HL-60/S4 treated with retinoic acid at 250 ng/mL for 4 days and 3 days (cell line): Measurements from ENCODE around the gene CAMSAP1.

Experiments
- in situ Hi-C: fragments of 300-500 bp; cut with MboI; formaldehyde crosslinking; loops from 2 replicates; pipeline ENCODE4 v1.7.0; 2022; ENCODE audit warnings: low sequenced_read_pairs

CAMSAP1 gene

DNA sequence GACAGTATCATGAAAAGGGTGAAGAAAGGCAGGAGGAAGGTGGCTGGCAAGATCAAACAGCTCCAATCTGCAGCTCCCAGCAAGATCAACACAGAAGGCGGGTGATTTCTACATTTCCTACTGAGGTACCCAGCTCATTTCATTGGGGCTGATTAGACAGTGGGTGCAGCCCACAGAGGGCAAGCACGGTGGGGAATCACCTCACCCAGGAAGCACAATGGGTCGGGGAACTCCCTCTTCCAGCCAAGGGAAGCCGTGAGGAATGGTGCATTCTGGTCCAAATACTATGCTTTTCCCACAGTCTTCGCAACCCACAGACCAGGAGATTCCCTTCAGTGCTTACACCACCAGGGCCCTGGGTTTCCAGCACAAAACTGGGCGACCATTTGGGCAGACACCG is 66.8 kb downstream of the CAMSAP1 start:
- in situ Hi-C loops = no loop called here

DNA sequence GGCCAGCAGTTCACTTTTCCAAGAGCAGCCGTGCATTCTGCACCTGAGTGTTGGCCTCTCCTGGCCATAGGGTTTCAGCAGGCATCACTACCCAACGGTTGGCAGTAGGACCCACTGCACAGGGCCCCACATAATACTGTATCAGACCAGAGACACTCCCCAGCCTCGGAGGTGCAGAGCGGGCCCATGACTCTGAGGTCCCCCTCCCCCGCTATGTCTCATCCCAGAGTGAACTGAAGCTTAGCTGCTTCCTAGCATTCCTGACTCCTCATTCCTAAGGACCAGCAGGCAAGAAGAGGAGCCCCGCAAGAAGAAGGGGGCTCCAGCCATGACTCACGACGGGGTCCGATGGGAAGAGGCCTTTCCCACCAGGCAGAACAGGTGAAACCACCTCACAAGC is 67.2 kb downstream of the CAMSAP1 start:
- in situ Hi-C loops = no loop called here

GRCh38 chr9:135839516-135839915 is 67.8 kb downstream of the CAMSAP1 start:
- in situ Hi-C loops = no loop called here

GRCh38 chr9:135835131-135835530 is 72.2 kb downstream of the CAMSAP1 start:
- in situ Hi-C loops = no loop called here

GRCh38 chr9:135833864-135834263 is 73.5 kb downstream of the CAMSAP1 start:
- in situ Hi-C loops = no loop called here

DNA sequence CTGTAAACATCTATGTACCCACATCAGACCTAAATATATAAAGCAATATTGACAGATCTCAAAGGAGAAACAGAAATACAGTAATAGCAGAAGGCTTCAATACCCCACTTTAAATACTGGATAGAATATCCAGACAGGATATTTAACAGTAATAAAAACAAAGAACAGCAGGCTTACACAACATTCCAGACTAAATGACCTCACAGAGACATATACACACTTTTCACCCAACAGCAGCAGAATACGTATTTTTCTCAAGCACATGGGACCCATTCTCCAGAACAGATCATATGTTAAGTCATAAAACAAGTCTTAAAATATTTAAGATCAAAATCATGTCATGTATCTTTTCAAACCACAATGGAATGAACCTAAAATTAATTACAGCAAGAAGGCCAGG is 76.8 kb downstream of the CAMSAP1 start:
- in situ Hi-C loops = no loop called here

- in situ Hi-C loops = no loop called here
These were observed 78.7 kb downstream of the CAMSAP1 start for GRCh38 chr9:135828656-135829055.

DNA sequence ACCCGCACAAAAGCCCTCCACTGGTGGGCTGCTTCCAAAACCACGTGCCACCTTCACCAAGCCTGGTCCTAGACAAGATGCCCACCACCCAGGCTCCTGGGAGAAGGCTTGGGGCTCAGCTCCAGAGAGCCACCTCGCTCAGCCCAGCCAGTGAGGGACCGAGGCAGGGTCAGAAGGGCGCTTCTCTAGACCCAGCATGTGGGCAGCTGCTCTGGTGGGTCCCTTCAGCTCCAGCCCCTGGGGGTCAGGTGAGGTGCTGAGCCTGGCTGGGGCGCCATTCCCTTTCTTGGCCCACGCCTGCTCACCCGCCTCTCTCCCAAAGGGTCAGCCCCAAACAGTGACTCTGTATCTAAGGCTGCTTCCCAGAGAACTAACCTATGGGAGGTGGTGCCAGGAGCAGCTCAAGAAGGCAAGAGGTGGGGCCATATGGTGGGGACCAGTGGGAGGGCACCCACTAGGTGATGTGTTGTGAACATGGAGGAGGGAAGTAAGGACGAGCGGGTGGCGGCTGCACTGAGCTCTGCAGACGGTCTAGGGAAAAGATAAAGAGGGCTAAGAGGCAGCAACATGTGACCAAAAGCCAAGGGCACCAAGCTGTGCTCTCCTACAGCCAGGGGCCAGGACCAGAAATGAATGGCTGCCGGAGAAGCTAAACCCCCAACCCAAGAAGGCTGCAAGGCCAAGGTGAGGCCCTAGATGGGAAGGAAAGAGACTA is 79.3 kb downstream of the CAMSAP1 start:
- in situ Hi-C loops = no loop called here

- in situ Hi-C loops = no loop called here
These were observed 80.0 kb downstream of the CAMSAP1 start for GRCh38 chr9:135827301-135827700.

- in situ Hi-C loops = no loop called here
These were observed 81.2 kb downstream of the CAMSAP1 start for GRCh38 chr9:135826188-135826545.

- in situ Hi-C loops = no loop called here
These were observed 81.7 kb downstream of the CAMSAP1 start for GRCh38 chr9:135825435-135826187.

DNA sequence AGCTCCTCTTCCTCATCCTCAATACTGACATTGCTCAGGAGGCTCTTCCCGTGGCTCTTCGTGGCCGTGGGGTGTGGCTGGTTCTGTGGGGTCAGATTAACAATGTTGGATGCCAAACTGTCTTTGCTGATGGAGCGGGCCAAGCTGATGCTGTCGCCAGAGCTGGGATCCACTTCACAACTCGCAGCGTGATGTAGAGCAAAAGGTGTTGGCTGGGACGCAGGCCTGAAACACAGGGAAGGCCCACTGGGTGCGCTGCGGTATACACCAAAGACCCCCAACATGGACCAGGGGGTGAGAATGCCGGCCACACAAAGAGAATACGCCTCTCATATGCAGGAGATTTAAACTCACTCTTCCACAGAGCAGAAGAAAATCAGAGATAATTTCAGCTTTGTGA is 84.3 kb downstream of the CAMSAP1 start:
- in situ Hi-C loops = no loop called here

DNA sequence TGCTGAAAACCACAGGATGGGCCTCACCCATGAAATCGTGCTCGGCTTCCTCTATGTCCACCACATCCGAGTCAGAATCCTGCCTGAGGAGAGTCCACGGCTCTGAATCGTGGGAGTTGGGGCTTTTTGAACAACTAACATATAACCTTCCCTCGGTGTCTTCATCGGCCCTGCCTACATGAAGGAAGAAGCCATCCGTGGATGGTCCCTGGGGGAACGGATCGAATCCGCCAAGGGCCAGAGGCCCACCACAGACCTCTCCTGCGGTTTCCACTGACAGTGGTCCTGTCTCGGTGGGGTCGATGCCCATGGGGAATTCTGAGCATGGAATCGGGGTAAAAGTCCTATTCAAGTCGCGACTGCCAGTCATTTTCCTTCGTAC is 85.0 kb downstream of the CAMSAP1 start:
- in situ Hi-C loops = no loop called here

DNA sequence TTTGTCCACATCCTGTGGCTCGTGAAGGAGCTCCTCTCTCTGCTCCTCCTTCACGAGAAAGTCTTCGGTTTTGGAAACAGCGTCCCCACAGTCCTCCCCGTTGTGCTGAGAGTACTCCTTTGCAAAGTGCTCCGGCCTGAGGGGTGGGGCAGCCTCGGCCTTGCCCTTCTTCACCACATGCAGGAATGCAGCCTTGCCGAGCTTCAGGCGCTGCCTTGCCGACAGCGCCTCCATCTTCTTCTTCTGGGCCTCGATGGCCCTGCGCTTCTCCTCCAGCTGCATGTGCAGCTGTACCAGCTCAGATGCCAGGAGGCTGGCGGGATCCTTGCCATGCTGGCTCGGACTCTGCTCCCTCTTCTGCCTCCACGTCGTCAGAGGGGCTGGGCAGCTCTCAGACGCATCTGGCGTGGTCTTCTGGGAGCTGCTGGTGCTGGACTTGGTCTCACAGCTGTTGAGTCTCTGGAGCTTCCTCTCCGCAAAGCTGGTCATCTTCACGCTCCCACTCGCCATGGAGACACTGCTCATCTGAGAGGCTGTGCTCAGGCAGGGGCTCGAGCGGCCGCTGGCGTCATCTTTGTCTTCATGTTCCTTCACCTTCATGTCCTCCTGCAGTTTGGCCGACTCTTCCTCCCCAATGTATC is 85.5 kb downstream of the CAMSAP1 start:
- in situ Hi-C loops = no loop called here

DNA sequence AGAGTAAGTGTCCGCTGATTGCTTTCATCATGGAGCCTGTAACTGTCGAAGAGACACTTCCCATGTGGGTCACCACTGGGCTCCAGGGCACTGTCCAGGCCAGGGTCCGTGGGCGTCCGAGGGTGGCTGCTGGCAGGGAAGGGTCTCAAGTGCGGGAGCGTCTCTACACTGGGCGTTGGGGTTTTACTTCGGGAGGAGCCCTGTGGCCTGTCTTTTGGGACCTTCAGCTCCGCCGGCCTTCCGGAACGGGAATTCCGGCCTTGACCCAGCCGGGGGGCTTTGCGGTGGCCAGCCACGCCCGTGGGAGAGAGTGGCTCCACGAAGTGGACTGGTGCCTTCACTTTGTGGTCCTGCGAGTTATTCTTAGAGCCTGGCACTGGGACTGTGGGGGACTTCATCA is 86.2 kb downstream of the CAMSAP1 start:
- in situ Hi-C loops = no loop called here

DNA sequence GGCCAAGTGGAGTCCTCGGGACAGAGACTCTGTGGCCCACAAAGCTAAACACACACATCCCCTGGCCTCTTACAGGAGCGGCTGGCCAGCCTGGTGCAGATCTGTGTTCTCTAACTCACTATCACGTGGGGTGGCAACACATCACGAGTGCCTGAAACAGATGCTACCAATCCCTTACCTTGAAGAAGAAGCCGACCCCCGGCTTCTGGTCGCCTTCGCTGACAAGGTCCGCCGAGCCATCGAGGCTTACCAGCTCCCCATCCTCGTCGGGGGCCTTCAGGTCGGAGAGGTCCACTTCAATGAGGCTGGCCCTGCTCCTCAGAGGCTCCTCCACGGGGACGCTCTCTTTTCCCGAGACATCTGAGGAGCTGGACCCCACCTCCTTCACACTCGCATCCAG is 86.7 kb downstream of the CAMSAP1 start:
- in situ Hi-C loops = no loop called here

- in situ Hi-C loops = no loop called here
These were observed 87.4 kb downstream of the CAMSAP1 start for GRCh38 chr9:135819905-135820304.

GRCh38 chr9:135818718-135819475 is 88.4 kb downstream of the CAMSAP1 start:
- in situ Hi-C loops = no loop called here

DNA sequence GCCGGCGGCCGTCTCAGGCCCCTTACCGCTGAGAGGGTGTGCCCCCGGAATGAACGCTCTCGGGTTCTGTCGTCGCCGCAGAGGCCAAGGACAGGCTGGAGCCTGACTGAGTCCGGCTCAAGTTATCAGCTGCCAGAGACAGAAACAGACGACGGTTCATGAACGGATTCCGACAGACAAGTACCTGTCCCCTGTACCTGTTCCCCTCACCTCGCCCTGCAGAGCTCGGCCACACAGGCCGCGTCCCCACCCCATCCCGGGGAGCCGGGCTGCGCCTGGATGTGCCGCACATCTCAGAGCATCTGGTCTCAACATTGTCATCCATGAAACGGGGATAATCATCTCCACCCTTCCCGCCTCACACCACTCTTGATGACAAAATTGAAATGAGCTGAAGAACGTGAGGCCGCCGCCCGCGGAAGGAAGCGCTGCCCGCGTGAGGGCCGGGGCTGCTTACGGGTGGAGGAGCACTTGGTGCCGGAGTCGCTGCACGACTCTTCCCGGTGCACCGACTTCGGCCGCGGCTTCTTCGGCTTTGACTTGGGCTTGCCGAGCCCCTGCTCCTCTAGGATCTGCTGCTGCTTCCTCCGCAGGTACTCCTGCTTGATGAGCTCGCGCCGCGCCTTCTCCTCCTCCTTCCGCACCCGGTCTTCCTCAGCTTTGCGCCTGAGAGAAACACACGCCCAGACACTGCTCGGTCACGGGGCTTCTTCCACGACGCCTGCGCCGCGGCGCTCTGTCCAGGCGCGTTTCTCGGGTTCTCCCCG is 89.2 kb downstream of the CAMSAP1 start:
- in situ Hi-C loops = no loop called here

- in situ Hi-C loops = no loop called here
These were observed 90.7 kb downstream of the CAMSAP1 start for GRCh38 chr9:135816651-135816970.
